Pulmonary artery endothelial cell (primary cell): Measurements from ENCODE around the gene MYO1B. TPM values are rescaled to one million over a fixed set of nuclear protein-coding genes. Genes with fewer than 3 reads are reported as not detected.

Experiments
- DNase-seq: peaks from one replicate; pipeline ENCODE4 v3.0.0-alpha.2; 2011; ENCODE audit warnings: low read depth, low spot score
- total RNA-seq: library from RNA; depleted of rRNA; stranded (reverse); fragments of >200 nt; gene quantifications from 2 replicates; pipeline ENCODE4 v1.2.3, GENCODE V29; 2014

The MYO1B gene
- total RNA-seq, 1 donor from 2014 or later, result 45.4 TPM

DNA sequence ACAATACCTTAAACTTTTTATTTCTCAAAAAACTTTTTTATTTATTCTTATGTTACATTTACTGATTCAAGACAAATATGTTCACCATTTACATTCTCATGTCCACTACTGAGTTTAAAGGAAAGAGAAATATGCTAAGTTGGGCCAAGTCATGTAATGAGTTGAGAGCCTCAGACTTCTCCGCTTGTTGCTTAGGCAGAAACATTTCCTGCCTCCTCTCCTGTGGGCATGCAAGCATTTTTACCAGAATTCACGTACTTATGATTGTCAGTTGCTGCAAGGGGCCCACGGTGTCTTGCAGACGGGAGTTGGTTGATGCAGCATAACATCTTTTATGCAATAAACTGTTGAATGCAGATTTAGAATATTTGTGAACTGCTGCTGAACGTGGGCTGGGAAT, 51.8 kb downstream of the MYO1B start:
- no peak for DNase-seq

DNA sequence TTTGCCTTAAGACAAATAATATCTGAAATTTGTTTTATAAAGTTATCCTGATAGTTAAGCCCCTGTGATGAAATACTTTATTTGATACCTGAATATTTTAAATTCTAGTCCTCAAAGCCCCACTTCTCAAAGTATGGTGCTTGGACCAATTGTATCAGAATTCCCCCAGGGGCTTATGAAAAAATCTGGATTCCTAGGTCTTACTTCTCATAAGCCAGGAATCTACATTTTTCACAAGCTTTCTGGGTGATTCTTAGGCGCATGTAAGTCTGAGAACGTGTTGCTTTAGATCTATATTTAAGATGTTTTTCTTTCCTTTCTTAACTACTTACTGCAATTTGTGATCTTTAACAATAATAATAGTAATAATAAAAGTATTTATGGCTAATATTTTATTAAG, 53.1 kb downstream of the MYO1B start:
- no peak for DNase-seq

GRCh38 chr2:191299010-191299409, 53.8 kb downstream of the MYO1B start:
- no peak for DNase-seq

DNA sequence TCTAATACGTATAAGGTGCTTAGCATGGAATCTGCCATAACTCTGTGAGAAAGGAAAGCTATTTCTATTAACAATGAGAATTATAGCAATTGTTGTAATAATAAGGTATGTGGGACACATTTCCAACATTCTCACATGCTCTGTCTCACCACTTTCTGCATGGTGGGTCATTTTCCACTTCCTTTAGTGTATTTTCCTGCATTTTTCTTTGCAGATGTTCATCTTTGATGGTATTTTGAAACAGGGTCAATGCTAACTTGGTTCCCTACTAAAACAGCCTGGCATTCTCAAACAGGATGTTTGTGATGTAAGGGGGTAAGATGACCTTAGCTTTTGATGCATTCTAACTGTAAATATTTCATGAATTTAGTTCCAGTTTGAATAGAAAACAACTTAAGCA, 54.7 kb downstream of the MYO1B start:
- no peak for DNase-seq

- no peak for DNase-seq
Observed at GRCh38 chr2:191301971-191302370, 56.8 kb downstream of the MYO1B start.

DNA sequence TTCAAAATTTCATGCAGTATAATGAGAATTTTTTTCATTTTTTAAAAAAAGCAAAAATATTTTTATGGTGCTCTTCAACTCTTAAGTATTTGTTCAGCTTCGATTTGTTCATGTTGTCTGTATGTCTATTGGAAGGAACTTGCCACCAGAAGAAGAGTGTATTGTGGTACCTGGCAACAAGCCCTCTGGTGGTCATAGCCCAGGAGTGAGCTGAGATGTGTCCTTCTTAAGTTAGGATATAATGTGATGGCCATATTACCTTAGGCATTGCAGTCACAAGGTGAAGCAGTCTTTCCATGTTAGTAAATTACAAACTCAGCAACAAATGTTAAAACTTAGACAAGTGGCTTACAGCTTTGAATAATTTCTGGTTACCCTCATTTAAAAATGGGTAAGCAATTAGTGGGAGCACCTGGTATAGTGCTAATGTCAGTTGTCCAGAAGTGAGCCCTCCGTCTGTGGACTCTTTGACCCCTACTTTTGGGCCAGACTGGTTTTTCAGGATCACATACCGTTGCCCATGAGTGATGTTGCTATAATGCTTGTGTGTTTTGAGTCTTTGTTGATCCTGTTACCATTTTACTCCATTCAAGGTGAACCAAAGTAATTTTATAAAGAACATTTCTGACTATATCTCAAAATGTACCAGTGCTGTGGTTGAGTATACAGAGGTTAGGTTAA, 57.4 kb downstream of the MYO1B start:
- no peak for DNase-seq

- DNase-seq, result no peak
Observed at GRCh38 chr2:191303140-191304005, 58.2 kb downstream of the MYO1B start.

GRCh38 chr2:191304939-191305875, 60.0 kb downstream of the MYO1B start:
- no peak for DNase-seq

GRCh38 chr2:191308026-191308425, 62.8 kb downstream of the MYO1B start:
- DNase-seq, result no peak

DNA sequence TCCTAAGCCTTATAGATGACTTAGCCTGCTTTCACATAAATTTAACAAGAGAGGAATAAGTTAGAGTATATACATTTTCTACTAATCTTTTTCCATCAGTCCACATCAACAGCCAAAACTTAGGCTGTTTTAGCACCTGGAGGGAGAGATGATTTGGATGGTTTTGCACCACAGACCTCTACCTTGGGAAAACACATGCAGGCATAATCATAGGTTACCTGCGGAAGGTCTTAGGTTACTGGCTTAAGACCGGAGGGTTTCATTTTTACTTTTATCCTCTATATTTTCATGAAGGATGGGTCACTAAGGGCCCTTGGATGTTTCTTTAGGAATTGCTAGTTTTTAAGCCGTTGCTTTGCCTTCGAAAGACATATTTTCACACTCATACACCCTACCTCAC, 66.0 kb downstream of the MYO1B start:
- DNase-seq, result no peak

GRCh38 chr2:191311627-191312026, 66.4 kb downstream of the MYO1B start:
- DNase-seq, result no peak

DNA sequence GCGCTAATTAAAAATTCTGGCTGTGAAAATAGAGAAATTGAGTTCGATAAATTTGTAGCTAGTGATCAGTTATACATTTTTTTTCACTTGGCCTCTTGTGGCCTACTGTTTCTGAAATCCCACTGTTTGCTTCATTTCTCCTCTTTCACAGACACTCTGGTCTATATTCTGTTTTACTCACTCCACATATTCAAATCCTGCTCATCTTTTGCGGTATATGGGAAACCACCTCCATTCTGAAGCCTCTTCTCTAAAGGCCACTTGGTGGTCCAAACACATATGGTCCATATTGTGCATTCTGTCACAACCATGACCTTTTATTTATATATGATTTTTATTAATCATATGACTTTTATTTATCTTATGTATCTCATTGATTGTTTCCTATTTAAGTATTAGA, 67.0 kb downstream of the MYO1B start:
- no peak for DNase-seq

DNA sequence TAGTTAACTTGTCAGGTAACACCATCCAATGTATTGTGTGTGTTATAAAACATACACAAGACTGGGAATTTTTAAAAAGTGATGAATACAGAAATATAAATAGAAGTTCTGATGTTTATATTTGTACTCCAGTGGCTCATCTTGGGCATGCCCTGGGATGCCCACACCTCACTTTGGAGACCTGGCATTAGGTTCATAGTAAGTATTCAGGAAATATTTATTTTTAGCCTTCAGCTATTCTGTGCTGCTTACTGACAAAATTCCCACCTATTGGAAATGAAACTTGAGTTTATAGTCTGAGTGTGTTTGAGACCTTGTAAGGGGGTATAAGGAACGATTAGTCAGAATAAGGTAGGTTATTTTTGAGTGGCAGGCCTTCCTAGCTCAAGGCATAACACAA, 67.5 kb downstream of the MYO1B start:
- DNase-seq, result no peak

DNA sequence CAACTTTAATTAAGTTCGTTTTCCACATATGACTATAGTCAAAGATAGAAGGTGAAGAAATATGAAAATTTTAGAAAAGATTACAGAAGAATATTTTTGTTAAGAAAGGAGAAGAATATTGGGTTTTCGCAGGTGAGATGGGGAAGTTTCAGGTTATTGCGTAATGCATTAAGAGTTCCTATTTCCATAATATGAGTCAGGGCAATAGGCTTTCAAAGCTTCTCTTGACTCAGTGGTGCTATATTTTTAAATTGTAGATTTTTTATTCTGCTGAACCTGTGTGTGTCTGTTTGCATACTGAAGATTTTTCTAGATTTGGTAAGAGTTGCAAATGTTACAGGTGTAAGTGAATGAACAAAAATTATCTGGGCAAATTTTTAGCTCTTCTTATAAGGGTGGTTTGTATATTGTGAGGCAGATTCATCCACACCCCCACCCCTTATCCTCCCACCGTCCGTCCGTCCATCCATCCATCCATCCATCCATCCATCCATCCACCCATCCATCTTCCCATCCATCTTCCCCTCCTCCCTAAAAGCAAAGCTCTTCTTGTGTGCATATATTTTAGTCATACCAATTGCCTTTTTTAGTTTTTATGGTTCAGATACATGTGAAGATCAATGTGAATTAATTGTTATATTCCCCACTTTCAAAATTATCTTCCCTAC, 69.6 kb downstream of the MYO1B start:
- no peak for DNase-seq

GRCh38 chr2:191315365-191315752, 70.2 kb downstream of the MYO1B start:
- no peak for DNase-seq

DNA sequence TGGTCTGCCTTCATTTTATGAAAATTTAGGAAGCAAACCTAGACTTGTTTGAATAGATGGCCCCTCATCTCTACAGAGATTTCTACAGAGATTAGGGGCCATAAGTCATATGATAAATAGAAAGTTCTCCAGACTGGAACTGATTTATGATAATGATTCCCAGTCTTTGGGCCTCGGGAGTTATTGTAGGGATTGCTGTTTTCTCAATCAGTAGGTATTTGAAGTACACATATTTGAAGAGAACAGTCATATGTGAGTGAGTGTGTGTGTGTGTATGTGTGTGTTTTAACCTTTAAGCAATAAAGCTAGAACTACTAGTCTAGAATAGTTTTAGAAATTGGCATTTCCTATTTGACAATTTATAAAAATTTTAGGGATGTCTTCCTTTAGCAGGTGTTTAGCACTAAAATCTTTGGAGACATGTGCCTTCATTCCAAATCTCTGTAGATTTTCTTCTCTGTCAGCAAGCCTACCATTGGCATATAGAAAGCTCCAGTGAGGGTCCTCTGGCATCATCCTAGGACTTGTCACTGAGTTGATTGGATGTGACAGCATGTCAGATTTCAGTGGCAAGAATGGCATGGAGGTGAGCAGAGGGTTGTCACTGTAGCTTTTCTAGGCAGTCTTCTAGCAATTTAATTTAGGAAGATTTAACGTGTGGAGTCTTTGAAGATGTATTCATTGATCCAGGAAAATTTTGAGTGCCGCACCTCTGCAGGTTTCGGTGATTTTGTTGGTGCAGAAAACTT, 71.2 kb downstream of the MYO1B start:
- DNase-seq, result no peak

DNA sequence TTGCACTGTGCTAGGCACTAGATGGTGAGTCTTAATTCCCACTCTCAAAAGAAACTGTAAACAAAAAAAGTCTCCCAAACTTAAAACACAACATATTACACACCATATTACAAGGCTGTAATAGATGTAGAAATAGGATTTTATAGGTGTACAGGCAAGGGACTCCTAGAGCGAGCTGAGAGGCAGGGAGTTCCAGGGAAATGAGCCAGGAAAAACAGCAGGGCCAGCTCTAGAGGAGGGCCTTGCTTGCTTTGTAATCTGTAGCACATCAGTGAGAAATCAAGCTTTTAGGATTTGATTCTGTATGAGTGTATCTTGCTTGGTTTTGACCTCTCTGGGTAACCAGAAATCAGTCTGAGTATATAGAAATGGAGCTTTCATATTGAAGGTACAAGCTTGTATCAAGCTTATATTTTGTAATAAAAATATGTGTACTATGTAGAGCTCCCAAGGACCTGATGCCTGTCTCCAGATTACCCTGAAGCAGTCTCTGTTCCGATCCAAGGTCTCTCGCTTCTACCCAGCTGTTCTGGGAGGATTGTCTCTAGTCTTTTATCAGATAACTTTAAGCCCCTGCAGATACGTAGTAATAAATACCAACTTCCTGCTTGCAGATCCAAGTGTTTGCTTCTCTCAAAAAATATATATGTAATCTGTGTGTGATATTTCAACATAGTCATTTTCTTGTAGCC, 73.0 kb downstream of the MYO1B start:
- DNase-seq, result no peak

DNA sequence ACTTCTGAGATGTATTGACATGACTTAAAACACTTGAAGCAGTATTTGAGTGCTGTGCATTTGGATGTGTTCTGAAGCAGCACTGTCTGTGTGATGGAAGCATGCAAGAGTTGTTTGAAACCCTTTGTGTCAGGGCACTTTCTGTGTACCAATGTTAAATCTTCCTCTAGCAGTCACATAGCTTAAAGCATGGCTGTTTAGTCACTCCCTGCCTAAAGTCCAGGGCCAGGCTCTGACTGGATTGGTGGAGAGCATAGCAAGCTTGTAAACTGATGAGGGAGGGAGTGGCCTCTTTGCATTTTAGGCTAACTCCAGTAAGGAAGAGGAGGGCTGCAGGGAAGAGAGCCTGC, 73.5 kb downstream of the MYO1B start:
- DNase-seq, result no peak

DNA sequence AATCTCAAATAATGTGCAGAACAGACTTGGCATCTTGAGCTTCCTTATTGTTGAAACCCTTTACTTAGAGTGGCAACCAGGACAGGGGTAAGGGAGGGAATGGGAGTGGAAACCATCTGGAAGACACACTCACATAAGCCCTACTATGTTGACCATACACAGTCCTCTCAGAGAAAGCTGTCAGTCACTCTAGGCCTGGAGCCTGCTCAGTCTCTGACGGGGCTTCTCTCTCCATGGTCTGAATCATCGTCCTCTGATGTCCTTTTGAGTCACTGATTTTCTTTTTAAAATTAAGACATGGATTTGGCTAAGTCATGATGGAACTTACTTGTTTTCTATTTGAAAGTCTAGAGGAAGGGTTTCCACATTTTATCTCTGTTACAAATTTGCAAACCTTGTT, 74.0 kb downstream of the MYO1B start:
- no peak for DNase-seq

DNA sequence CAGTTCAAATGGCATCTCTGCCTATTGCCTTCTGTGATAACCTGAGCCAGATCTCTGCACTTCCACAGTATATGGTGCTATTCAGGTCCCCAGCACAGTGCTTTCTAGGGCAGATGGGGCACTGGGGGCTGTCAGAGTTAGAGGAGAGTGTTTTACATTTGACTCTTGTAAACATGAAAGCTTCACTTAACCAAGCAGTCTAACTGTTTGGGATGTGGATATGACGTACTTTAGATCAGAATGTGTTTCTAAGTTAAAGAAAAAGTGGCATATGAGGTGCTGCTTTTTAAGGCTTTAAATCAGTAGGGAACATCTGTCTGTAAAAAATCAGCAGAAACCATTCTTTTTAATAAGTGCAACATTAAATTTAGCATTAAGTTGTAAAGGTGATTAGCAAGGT, 75.7 kb downstream of the MYO1B start:
- DNase-seq, result no peak
